Esophagus squamous epithelium (tissue), 4 donors: ENCODE data around the gene NPY4R2.
"Not testable (repeated sequence)": the region's sequence is repeated elsewhere in the genome, so short reads cannot be mapped to it uniquely, and the experiment has no call there.

Experiments
- CTCF ChIP-seq, 6 experiments: fragments of 450-650 bp in 4 of 6; fragments of 200-600 bp in 2 of 6; sonication (generic) in 2 of 6; IDR thresholded peaks; one replicate each; pipeline ENCODE4 v1.5.1; 2016 to 2019; ENCODE audit warnings: antibody characterized with exemption in 6 of 6, mild to moderate bottlenecking in 4 of 6, moderate library complexity in 4 of 6
- POLR2A ChIP-seq, 4 donors: fragments of 450-650 bp; IDR thresholded peaks; one replicate each; pipeline ENCODE4 v1.6.1; 2017; ENCODE audit warnings: antibody characterized with exemption in 4 of 4, mild to moderate bottlenecking in 4 of 4, moderate library complexity in 3 of 4

- TF ChIP-seq CTCF, POLR2A (IDR thresholded peaks at IDR 0.05): not testable (repeated sequence)
Measured at GRCh38 chr10:47928225-47928624, 9.8 kb downstream of the NPY4R2 start.
